Fibroblast of lung (primary cell): ENCODE data around the gene GPN1.

Experiments used
- CTCF ChIP-seq, 2 donors: IDR thresholded peaks in 1 of 2; conservative IDR thresholded peaks in 1 of 2; 1 replicate in 1 of 2; 2 replicates in 1 of 2; pipeline ENCODE4 v1.5.1; 2011 to 2012; ENCODE audit warnings: low read length in 2 of 2, control low read depth in 1 of 2, inconsistent platforms in 1 of 2, low read depth in 1 of 2, mild to moderate bottlenecking in 1 of 2
- EZH2 ChIP-seq: IDR thresholded peaks from 2 replicates; pipeline ENCODE4 v1.5.1; 2012; ENCODE audit warnings: low read length, control low read depth, mild to moderate bottlenecking; ENCODE audit errors: missing control alignments

GRCh38 chr2:27638037-27638637, 9.3 kb downstream of the GPN1 start:
- TF ChIP-seq CTCF (conservative IDR thresholded peaks at IDR 0.05 in 1 of 2, IDR thresholded peaks at IDR 0.05 in 1 of 2; ENCODE audit: low read depth in 1 of 2, low read length in 2 of 2) (no peak), EZH2 (no peak)
